GM08714 (cell line): ENCODE data around the gene FBXO31.

Experiments
- H3K4me3 ChIP-seq: fragments of 200-500 bp; sonication (Bioruptor generic); 2 replicates; pipeline ENCODE4 v1.5.1; 2014; ENCODE audit warnings: mild to moderate bottlenecking, low read length, inconsistent platforms
- ZNF274 ChIP-seq: IDR thresholded peaks from 2 replicates; pipeline ENCODE4 v1.6.1; 2012; ENCODE audit warnings: mild to moderate bottlenecking, low read depth, low read length

FBXO31 gene

GRCh38 chr16:87353613-87354012 is 30.0 kb downstream of the FBXO31 start:
- H3K4me3 ChIP-seq = no peak overlapping the region
- TF ChIP-seq ZNF274 = no peak

- TF ChIP-seq ZNF274 = no peak
Observed at GRCh38 chr16:87352818-87353217, 30.8 kb downstream of the FBXO31 start.

GRCh38 chr16:87351320-87351698 is 32.3 kb downstream of the FBXO31 start:
- H3K4me3 ChIP-seq = no peak overlapping the region
- no peak for TF ChIP-seq ZNF274

More at GRCh38 chr16:87352818-87353217, 30.8 kb downstream of the FBXO31 start:
- no peak overlapping the region for H3K4me3 ChIP-seq

GRCh38 chr16:87350681-87351319 is 32.8 kb downstream of the FBXO31 start:
- H3K4me3 ChIP-seq = no peak overlapping the region
- no peak for TF ChIP-seq ZNF274

GRCh38 chr16:87350031-87350430 is 33.5 kb downstream of the FBXO31 start:
- TF ChIP-seq ZNF274 = no peak
- H3K4me3 ChIP-seq = no peak overlapping the region

- no peak for TF ChIP-seq ZNF274
- no peak overlapping the region for H3K4me3 ChIP-seq
Observed at GRCh38 chr16:87348616-87349157, 34.9 kb downstream of the FBXO31 start.

GRCh38 chr16:87347932-87348615 is 35.5 kb downstream of the FBXO31 start:
- no peak overlapping the region for H3K4me3 ChIP-seq
- no peak for TF ChIP-seq ZNF274

- no peak overlapping the region for H3K4me3 ChIP-seq
- no peak for TF ChIP-seq ZNF274
Observed at GRCh38 chr16:87346517-87347060, 37.0 kb downstream of the FBXO31 start.

GRCh38 chr16:87345726-87346424 is 37.7 kb downstream of the FBXO31 start:
- H3K4me3 ChIP-seq = no peak overlapping the region
- TF ChIP-seq ZNF274 = no peak

- TF ChIP-seq ZNF274 = no peak
- no peak overlapping the region for H3K4me3 ChIP-seq
Observed at GRCh38 chr16:87344931-87345631, 38.5 kb downstream of the FBXO31 start.

GRCh38 chr16:87344165-87344930 is 39.2 kb downstream of the FBXO31 start:
- H3K4me3 ChIP-seq = no peak overlapping the region
- no peak for TF ChIP-seq ZNF274

GRCh38 chr16:87343753-87344050 is 39.9 kb downstream of the FBXO31 start:
- H3K4me3 ChIP-seq = no peak overlapping the region
- no peak for TF ChIP-seq ZNF274

GRCh38 chr16:87342978-87343752 is 40.4 kb downstream of the FBXO31 start:
- no peak for TF ChIP-seq ZNF274
- H3K4me3 ChIP-seq = no peak overlapping the region
